Ishikawa (cell line): ENCODE results near the gene MRPL37.

ENCODE experiments used
- CEBPB ChIP-seq: IDR thresholded peaks from 2 replicates; pipeline ENCODE4 v1.6.1; 2012
- CREB1 ChIP-seq: IDR thresholded peaks from 2 replicates; pipeline ENCODE4 v1.6.1; 2012; ENCODE audit warnings: low read depth
- EGR1 ChIP-seq: IDR thresholded peaks from 2 replicates; pipeline ENCODE4 v1.6.1; 2012
- EP300 ChIP-seq: IDR thresholded peaks from 2 replicates; pipeline ENCODE4 v1.6.1; 2012; ENCODE audit warnings: borderline replicate concordance
- FOXM1 ChIP-seq: IDR thresholded peaks from 2 replicates; pipeline ENCODE4 v1.6.1; 2012; ENCODE audit warnings: low read depth, borderline replicate concordance
- MAX ChIP-seq: IDR thresholded peaks from 2 replicates; pipeline ENCODE4 v1.6.1; 2012
- NFIC ChIP-seq: IDR thresholded peaks from 2 replicates; pipeline ENCODE4 v1.6.1; 2012
- RAD21 ChIP-seq: IDR thresholded peaks from 2 replicates; pipeline ENCODE4 v1.6.1; 2012; ENCODE audit warnings: low read depth
- REST ChIP-seq: IDR thresholded peaks from 2 replicates; pipeline ENCODE4 v1.6.1; 2012; ENCODE audit warnings: low read depth, mild to moderate bottlenecking
- TAF1 ChIP-seq: IDR thresholded peaks from 2 replicates; pipeline ENCODE4 v1.6.1; 2012; ENCODE audit warnings: low read depth, mild to moderate bottlenecking
- TCF12 ChIP-seq: IDR thresholded peaks from 2 replicates; pipeline ENCODE4 v1.6.1; 2012; ENCODE audit warnings: low read depth
- TEAD4 ChIP-seq: IDR thresholded peaks from 2 replicates; pipeline ENCODE4 v1.6.1; 2012
- USF1 ChIP-seq: IDR thresholded peaks from 2 replicates; pipeline ENCODE4 v1.6.1; 2012
- YY1 ChIP-seq: IDR thresholded peaks from 2 replicates; pipeline ENCODE4 v1.6.1; 2012; ENCODE audit warnings: low read depth
- ZBTB7A ChIP-seq: IDR thresholded peaks from 2 replicates; pipeline ENCODE4 v1.6.1; 2012; ENCODE audit warnings: low read depth

The MRPL37 gene

GRCh38 chr1:54199765-54200518 lies at the start of gene MRPL37, which contains the start of gene CYB5RL:
TSS of gene MRPL37 (plus strand) at chr1:54200167. CDS start at chr1:54200244, 77 bp downstream.
TSS of gene CYB5RL (minus strand) at chr1:54200030. CDS start at chr1:54195616, 4,414 bp downstream.
- TF ChIP-seq CREB1 (no peak), CEBPB (no peak), RAD21 (no peak; the same call in 1 of the 2 replicates), USF1 (peak; percentile 90), REST (no peak), TCF12 (no peak; the same call in 1 of the 2 replicates), TAF1 (peak; percentile 97), YY1 (peak; percentile 98), NFIC (peak; percentile 52; the same call in 1 of the 2 replicates), ZBTB7A (peak; percentile 45; the same call in 1 of the 2 replicates), FOXM1 (no peak)

GRCh38 chr1:54151013-54151412 lies 49.0 kb upstream of the MRPL37 start:
- TF ChIP-seq YY1 = no peak

- TF ChIP-seq CEBPB (no peak), MAX (no peak)
Measured at GRCh38 chr1:54152696-54153095, 47.3 kb upstream of the MRPL37 start, which contains the start of gene CDCP2. TSS of gene CDCP2 (minus strand) at chr1:54153000. CDS start at chr1:54152922, 78 bp downstream.

GRCh38 chr1:54153535-54154439 lies 46.2 kb upstream of the MRPL37 start:
- TF ChIP-seq MAX = no peak
- peak; percentile 99 for TF ChIP-seq CEBPB
- TF ChIP-seq EGR1 = no peak

GRCh38 chr1:54156201-54156600 lies 43.8 kb upstream of the MRPL37 start:
- TF ChIP-seq FOXM1 = no peak
- TF ChIP-seq TCF12 = no peak
- no peak for TF ChIP-seq USF1
- TF ChIP-seq MAX = no peak
- no peak for TF ChIP-seq TAF1
- no peak for TF ChIP-seq YY1
- no peak for TF ChIP-seq CREB1

- TF ChIP-seq EP300 = no peak
- no peak for TF ChIP-seq YY1
- TF ChIP-seq FOXM1 = no peak
- TF ChIP-seq TAF1 = no peak
- no peak for TF ChIP-seq ZBTB7A
- TF ChIP-seq TEAD4 = no peak
- no peak for TF ChIP-seq EGR1
Measured at GRCh38 chr1:54156986-54157385, 43.0 kb upstream of the MRPL37 start.

- TF ChIP-seq ZBTB7A (no peak), YY1 (no peak), REST (no peak), CREB1 (no peak), TCF12 (no peak), TAF1 (no peak), CEBPB (no peak), USF1 (no peak), FOXM1 (no peak), TEAD4 (no peak), EP300 (no peak), NFIC (no peak), EGR1 (no peak), RAD21 (no peak), MAX (no peak)
Measured at GRCh38 chr1:54157401-54157800, 42.6 kb upstream of the MRPL37 start.
